Ishikawa (cell line): ENCODE data around the gene LOXL3.
A peak's percentile ranks its signal among the peaks of the same experiment; 100 is the strongest.

Source experiments
- CEBPB ChIP-seq: IDR thresholded peaks from 2 replicates; pipeline ENCODE4 v1.6.1; 2012
- CREB1 ChIP-seq: IDR thresholded peaks from 2 replicates; pipeline ENCODE4 v1.6.1; 2012; ENCODE audit warnings: low read depth
- EGR1 ChIP-seq: IDR thresholded peaks from 2 replicates; pipeline ENCODE4 v1.6.1; 2012
- EP300 ChIP-seq: IDR thresholded peaks from 2 replicates; pipeline ENCODE4 v1.6.1; 2012; ENCODE audit warnings: borderline replicate concordance
- FOXM1 ChIP-seq: IDR thresholded peaks from 2 replicates; pipeline ENCODE4 v1.6.1; 2012; ENCODE audit warnings: low read depth, borderline replicate concordance
- NFIC ChIP-seq: IDR thresholded peaks from 2 replicates; pipeline ENCODE4 v1.6.1; 2012
- RAD21 ChIP-seq: IDR thresholded peaks from 2 replicates; pipeline ENCODE4 v1.6.1; 2012; ENCODE audit warnings: low read depth
- TAF1 ChIP-seq: IDR thresholded peaks from 2 replicates; pipeline ENCODE4 v1.6.1; 2012; ENCODE audit warnings: low read depth, mild to moderate bottlenecking
- TCF12 ChIP-seq: IDR thresholded peaks from 2 replicates; pipeline ENCODE4 v1.6.1; 2012; ENCODE audit warnings: low read depth
- TEAD4 ChIP-seq: IDR thresholded peaks from 2 replicates; pipeline ENCODE4 v1.6.1; 2012
- YY1 ChIP-seq: IDR thresholded peaks from 2 replicates; pipeline ENCODE4 v1.6.1; 2012; ENCODE audit warnings: low read depth
- ZBTB7A ChIP-seq: IDR thresholded peaks from 2 replicates; pipeline ENCODE4 v1.6.1; 2012; ENCODE audit warnings: low read depth
- TF ChIP-seq, protein P1 (sequence below): IDR thresholded peaks from 2 replicates; pipeline ENCODE4 v1.6.1; 2012
- TF ChIP-seq, protein P2 (sequence below): IDR thresholded peaks from 2 replicates; pipeline ENCODE4 v1.6.1; 2012; ENCODE audit warnings: low read depth, mild to moderate bottlenecking
- TF ChIP-seq, protein P3 (sequence below): IDR thresholded peaks from 2 replicates; pipeline ENCODE4 v1.6.1; 2012

The LOXL3 gene

DNA sequence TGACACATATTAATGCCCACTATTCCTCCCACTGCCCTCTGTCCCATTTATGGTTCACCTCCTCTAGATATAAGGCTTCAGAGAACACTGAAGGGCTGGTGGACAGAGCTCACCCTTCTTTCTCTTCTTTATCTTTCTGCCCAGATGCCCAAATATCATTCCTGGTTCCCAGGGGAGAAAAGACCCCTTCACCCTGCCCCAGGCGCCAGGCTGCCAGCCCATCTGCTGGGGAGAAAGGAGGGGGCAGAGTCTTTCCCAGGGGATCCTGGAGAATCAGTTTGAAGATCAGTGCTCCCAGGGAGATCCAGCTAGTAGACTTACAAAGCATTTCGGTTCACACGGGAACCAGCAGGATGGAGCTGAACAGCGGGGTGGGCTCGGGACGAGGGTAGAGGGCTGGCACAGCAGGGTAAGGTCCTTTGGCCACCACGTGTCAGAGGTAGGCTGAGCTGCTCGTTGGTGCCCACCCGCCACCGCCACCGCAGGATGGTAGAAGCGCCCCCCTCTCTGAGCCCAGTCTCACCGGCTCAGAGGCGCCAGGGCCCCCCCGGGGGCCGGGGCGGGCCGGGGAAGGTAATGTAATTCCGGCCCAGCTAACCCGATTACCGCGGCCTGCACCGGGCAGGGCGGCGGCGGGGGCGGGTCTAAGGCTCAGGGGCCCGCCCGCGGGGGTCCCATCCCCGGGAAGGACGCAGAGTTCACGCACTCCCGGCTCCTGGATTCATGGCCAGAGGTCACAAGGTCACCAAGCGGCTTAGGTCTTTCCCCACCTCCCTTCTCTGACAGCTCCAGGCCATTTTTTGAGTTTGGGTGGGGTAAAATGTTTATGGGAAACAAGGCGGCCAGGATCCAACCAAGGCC is 40.8 kb downstream of the LOXL3 start:
- TF ChIP-seq FOXM1 (no peak), EP300 (no peak)

DNA sequence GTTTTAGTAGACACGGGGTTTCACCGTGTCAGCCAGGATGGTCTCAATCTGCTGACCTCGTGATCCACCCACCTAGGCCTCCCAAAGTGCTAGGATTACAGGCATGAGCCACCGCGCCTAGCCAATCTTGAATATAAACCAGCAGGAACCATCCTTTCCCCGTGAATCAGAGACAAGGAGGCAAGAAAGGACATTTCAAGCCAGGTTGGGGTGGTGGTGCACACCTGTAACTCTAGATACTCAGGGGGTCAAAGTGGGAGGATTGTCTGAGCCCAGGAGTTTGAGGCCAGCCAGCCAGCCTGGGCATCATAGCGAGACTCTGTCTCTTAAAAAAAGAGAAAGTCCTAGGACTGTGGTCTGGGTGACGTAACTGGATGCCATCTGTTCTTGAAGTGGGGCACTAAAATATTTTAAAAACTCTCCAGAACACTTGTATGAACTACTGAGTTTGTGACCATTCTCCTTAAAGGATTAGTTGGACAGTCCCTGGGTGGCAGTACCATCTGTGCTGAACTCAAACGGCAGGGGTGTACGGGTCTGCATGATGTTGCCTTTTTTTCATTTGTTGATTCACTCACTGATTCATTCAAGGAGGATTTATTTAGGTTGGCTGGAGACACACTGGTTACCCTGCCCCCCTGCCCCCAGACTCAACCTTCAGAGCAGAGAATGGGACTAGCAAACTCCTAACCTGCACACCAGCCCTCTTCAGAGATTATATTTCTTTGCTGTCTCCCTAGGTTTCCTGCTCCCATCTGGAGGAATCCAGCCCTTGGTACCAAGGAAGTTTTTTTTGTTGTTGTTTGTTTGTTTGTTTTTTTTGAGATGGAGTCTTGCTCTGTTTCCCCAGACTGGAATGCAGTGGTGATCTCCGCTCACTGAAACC is 42.4 kb downstream of the LOXL3 start:
- TF ChIP-seq FOXM1 (no peak), YY1 (no peak), CEBPB (no peak), TEAD4 (no peak), RAD21 (no peak), NFIC (no peak), TAF1 (no peak), TCF12 (no peak), EGR1 (no peak), EP300 (no peak), ZBTB7A (no peak), CREB1 (no peak)
- TF ChIP-seq, protein P1, sequence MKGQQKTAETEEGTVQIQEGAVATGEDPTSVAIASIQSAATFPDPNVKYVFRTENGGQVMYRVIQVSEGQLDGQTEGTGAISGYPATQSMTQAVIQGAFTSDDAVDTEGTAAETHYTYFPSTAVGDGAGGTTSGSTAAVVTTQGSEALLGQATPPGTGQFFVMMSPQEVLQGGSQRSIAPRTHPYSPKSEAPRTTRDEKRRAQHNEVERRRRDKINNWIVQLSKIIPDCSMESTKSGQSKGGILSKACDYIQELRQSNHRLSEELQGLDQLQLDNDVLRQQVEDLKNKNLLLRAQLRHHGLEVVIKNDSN: no peak
- TF ChIP-seq, protein P2, sequence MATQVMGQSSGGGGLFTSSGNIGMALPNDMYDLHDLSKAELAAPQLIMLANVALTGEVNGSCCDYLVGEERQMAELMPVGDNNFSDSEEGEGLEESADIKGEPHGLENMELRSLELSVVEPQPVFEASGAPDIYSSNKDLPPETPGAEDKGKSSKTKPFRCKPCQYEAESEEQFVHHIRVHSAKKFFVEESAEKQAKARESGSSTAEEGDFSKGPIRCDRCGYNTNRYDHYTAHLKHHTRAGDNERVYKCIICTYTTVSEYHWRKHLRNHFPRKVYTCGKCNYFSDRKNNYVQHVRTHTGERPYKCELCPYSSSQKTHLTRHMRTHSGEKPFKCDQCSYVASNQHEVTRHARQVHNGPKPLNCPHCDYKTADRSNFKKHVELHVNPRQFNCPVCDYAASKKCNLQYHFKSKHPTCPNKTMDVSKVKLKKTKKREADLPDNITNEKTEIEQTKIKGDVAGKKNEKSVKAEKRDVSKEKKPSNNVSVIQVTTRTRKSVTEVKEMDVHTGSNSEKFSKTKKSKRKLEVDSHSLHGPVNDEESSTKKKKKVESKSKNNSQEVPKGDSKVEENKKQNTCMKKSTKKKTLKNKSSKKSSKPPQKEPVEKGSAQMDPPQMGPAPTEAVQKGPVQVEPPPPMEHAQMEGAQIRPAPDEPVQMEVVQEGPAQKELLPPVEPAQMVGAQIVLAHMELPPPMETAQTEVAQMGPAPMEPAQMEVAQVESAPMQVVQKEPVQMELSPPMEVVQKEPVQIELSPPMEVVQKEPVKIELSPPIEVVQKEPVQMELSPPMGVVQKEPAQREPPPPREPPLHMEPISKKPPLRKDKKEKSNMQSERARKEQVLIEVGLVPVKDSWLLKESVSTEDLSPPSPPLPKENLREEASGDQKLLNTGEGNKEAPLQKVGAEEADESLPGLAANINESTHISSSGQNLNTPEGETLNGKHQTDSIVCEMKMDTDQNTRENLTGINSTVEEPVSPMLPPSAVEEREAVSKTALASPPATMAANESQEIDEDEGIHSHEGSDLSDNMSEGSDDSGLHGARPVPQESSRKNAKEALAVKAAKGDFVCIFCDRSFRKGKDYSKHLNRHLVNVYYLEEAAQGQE: no peak
- TF ChIP-seq, protein P3, sequence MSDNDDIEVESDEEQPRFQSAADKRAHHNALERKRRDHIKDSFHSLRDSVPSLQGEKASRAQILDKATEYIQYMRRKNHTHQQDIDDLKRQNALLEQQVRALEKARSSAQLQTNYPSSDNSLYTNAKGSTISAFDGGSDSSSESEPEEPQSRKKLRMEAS: no peak

DNA sequence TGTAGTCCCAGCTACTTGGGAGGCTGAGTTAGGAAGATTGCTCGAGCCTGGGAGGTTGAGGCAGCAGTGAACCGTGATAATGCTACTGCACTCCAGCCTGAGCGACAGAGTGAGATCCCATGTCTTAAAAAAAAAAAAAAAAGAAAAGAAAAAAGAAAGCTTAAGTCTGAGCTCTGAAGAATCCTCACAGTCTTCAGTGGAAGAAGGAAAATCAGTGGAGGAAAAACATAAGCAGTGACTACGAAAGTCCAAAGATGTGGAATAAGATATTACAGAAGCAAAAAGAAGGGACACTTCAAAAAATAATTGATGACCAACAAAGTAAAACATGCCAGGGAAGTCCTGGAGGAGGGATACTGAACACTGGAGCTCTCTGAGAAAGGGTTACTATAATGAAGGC is 43.5 kb downstream of the LOXL3 start:
- TF ChIP-seq YY1 (no peak), FOXM1 (no peak), ZBTB7A (no peak), CREB1 (no peak), EP300 (no peak)
- TF ChIP-seq, protein P2: no peak
- TF ChIP-seq, protein P3: no peak
- TF ChIP-seq, protein P1: no peak

DNA sequence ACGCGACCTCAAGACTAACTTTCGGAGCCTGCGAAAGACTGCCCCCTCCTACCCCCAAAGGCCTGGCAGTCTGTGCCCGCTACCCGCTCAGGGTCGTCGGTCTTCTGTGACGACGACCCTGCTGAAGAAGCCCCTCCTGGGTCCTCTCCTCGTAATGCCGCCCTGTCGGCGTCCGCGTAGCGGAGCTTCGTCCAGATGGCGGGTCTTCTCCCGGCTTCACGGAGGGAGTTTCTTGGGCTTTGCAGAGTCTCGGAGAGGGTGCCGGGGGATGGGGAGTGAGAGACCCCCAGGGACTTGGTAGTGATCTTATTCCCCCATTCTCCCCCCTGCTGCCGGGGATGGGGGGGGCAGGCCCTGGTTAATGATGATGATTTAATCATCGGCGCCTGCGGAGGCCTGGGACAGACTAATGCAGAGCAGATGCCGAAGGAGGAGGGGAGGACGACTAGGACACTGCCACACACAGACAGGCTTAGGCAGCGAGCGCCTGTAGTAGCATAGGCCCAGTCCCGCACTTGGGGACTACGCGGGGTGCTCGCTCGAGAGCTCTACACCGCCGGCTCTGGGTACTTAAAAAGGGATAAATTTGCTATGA is 45.7 kb downstream of the LOXL3 start:
- no peak for TF ChIP-seq YY1
- TF ChIP-seq ZBTB7A: peak; percentile 95

DNA sequence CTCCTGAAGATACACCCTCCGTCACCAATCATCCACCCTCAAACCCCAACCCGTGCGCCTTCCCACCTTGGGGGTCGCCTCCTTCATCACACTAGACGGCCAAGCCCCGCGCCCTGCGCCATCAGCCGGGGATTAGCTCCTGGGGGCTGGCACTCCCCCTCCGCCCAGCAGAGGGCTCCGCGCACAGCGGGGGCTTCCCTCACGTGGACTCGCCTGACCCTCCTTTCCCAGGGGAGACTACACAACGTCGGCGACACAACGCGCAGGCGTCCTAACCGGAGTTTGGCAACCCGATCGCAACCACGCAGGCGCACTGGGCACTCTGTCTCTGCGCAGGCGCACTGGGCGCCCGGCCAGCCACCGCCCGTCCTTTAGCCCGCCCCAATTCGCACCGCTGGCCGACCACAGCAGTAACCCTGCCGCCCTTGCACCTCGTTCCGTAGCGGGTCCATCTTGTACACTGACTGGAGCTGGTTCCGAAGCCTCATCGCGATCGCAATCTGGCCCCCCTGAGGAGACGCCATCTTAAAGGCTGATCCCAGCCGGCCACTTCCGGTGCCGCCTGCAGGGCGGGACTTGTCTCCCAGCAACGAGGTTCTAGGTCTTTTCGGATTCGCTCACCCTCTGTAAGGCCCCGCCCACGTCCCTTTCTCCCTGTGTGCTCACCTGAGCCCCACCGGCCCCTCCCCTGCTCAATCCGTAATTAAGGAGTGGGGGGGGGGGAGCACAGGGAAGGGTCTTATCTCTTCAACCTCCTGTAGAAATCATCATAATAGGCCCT is 46.4 kb downstream of the LOXL3 start, which contains the start of gene PCGF1:
PCGF1 (minus strand) TSS at position 551 of the 781 bp plus-strand sequence; CDS start at position 524, 27 bp downstream.
- TF ChIP-seq, protein P2: no peak
- TF ChIP-seq EGR1: 0 out of 2 replicates have a peak, but pooled peaks have one; percentile 56
- TF ChIP-seq RAD21: no peak
- TF ChIP-seq EP300: no peak
- no peak for TF ChIP-seq FOXM1
- peak; percentile 86 for TF ChIP-seq TAF1
- TF ChIP-seq ZBTB7A: no peak; the same call in none of the 2 replicates
- TF ChIP-seq, protein P3: peak; percentile 80
- TF ChIP-seq TCF12: peak; percentile 71; the same call in 1 of the 2 replicates
- no peak for TF ChIP-seq CREB1
- TF ChIP-seq YY1: peak; percentile 95
- peak; percentile 33; the same call in 1 of the 2 replicates for TF ChIP-seq NFIC
- peak; percentile 51; the same call in 1 of the 2 replicates for TF ChIP-seq CEBPB
- TF ChIP-seq, protein P1: peak; percentile 86
- no peak for TF ChIP-seq TEAD4
